ENCODE results near the gene PGRMC1.
"Not testable (repeated sequence)": the region's sequence is repeated elsewhere in the genome, so short reads cannot be mapped to it uniquely, and the experiment has no call there.

Gene PGRMC1

GRCh38 chrX:119236623-119237561, 807 bp downstream of the PGRMC1 start:
- no peak for DNase-seq

- no peak for DNase-seq
Measured at GRCh38 chrX:119237562-119237942, 1.5 kb downstream of the PGRMC1 start.

GRCh38 chrX:119238557-119238956, 2.5 kb downstream of the PGRMC1 start:
- DNase-seq: no peak

- DNase-seq: no peak
Measured at GRCh38 chrX:119240356-119240755, 4.3 kb downstream of the PGRMC1 start.

- DNase-seq: no peak
Measured at GRCh38 chrX:119247702-119248101, 11.6 kb downstream of the PGRMC1 start.

- DNase-seq: no peak
Measured at GRCh38 chrX:119249891-119250290, 13.8 kb downstream of the PGRMC1 start.

GRCh38 chrX:119251386-119251785, 15.3 kb downstream of the PGRMC1 start:
- no peak for DNase-seq

- no peak for DNase-seq
Measured at GRCh38 chrX:119252716-119253115, 16.6 kb downstream of the PGRMC1 start.

GRCh38 chrX:119266364-119266995, 30.4 kb downstream of the PGRMC1 start:
- DNase-seq: no peak

- DNase-seq: not testable (repeated sequence)
Measured at GRCh38 chrX:119267115-119267514, 31.0 kb downstream of the PGRMC1 start.

GRCh38 chrX:119272882-119273419, 36.9 kb downstream of the PGRMC1 start:
- no peak for DNase-seq

- no peak for DNase-seq
Measured at GRCh38 chrX:119273420-119274192, 37.5 kb downstream of the PGRMC1 start.

- not testable (repeated sequence) for DNase-seq
Measured at GRCh38 chrX:119282347-119282746, 46.3 kb downstream of the PGRMC1 start.

- DNase-seq: no peak
Measured at GRCh38 chrX:119288890-119289393, 52.9 kb downstream of the PGRMC1 start.

GRCh38 chrX:119290476-119290875, 54.4 kb downstream of the PGRMC1 start:
- DNase-seq: no peak

GRCh38 chrX:119291246-119291645, 55.2 kb downstream of the PGRMC1 start:
- not testable (repeated sequence) for DNase-seq

GRCh38 chrX:119292445-119292844, 56.4 kb downstream of the PGRMC1 start:
- no peak for DNase-seq
